Body of pancreas (tissue), 4 donors: Measurements from ENCODE around the gene ERC2. TPM values are rescaled to one million over a fixed set of nuclear protein-coding genes. Genes with fewer than 3 reads are reported as not detected.

Experiments
- ATAC-seq: fragments of 150-250 bp; one replicate; pipeline ENCODE4 v1.9.1; 2016
- DNase-seq, 4 donors: peaks; one replicate each; pipeline ENCODE4 v3.0.0-alpha.2; 2019
- H3K27ac ChIP-seq, 4 donors: fragments of 200-600 bp; sonication (generic); 1 replicate in 3 of 4; 2 replicates in 1 of 4; pipeline versions ENCODE4 v1.5.1 to v1.6.1; 2016 to 2019; ENCODE audit warnings: mild to moderate bottlenecking in 1 of 4, mixed read lengths in 1 of 4, moderate library complexity in 1 of 4
- H3K27me3 ChIP-seq, 2 donors: fragments of 200-600 bp; sonication (generic); one replicate each; pipeline ENCODE4 v1.6.0; 2016; ENCODE audit warnings: mild to moderate bottlenecking in 1 of 2
- H3K36me3 ChIP-seq, 2 donors: fragments of 200-600 bp; sonication (generic); replicated peaks in 1 of 2; 2 replicates each; pipeline ENCODE4 v1.5.1; 2016; ENCODE audit warnings: low read depth in 2 of 2; ENCODE audit not compliant: insufficient read depth in 1 of 2
- H3K4me1 ChIP-seq: fragments of 200-600 bp; sonication (generic); one replicate; pipeline ENCODE4 v1.6.0; 2016
- H3K4me3 ChIP-seq, 2 donors: fragments of 200-600 bp; sonication (generic); 1 replicate in 1 of 2; 2 replicates in 1 of 2; pipeline ENCODE4 v1.5.1; 2016 to 2019
- H3K9me3 ChIP-seq, 3 donors: fragments of 200-600 bp; sonication (generic); 1 replicate in 2 of 3; 2 replicates in 1 of 3; pipeline ENCODE4 v1.5.1; 2016
- CTCF ChIP-seq, 7 experiments: fragments of 450-650 bp in 4 of 7; fragments of 200-600 bp in 3 of 7; sonication (generic) in 3 of 7; IDR thresholded peaks; one replicate each; pipeline ENCODE4 v1.5.1; 2016 to 2019; ENCODE audit warnings: antibody characterized with exemption in 7 of 7
- POLR2A ChIP-seq, 3 donors: fragments of 450-650 bp; IDR thresholded peaks; one replicate each; pipeline ENCODE4 v1.6.1; 2016; ENCODE audit warnings: antibody characterized with exemption in 3 of 3, mild to moderate bottlenecking in 2 of 3
- WGBS, 2 donors: methylation state at CpG; one replicate each; pipeline ENCODE4 v1.1.5; 2017; 5-methylcytosine and 5-hydroxymethylcytosine counted together
- intact Hi-C: fragments of 100-400 bp; cut with DNase I; formaldehyde crosslinking; loops from one replicate; pipeline ENCODE4 v1.15.1; 2023
- total RNA-seq, 2 donors: library from RNA; depleted of rRNA; stranded (reverse); fragments of >200 nt; gene quantifications; one replicate each; pipeline ENCODE4 v1.1.0, GENCODE V29; 2016

ERC2 gene
- total RNA-seq, 2 donors from 2014 or later, result 4.0 to 4.7 TPM

- 67 to 70% methylated on average over 3 of the region's 3 CpGs for WGBS, 2 donors
- Histone ChIP-seq H3K27me3 (no peaks in the 10 kb centered on the region), H3K4me3 (no peak overlapping the region), H3K4me1 (peaks cover 38% of the 10 kb centered on the region), H3K9me3 (no peaks in the 10 kb centered on the region), H3K27ac (no peak overlapping the region), H3K36me3 (no peaks in the 10 kb centered on the region)
- intact Hi-C loops, result no loop called here
- TF ChIP-seq POLR2A (IDR thresholded peaks at IDR 0.05), result no peak
- TF ChIP-seq CTCF (IDR thresholded peaks at IDR 0.05), result no peak
- DNase-seq (no peak), ATAC-seq (no peak)
Observed at GRCh38 chr3:55525436-55525835, 942.8 kb downstream of the ERC2 start.

- 62 to 71% methylated on average over 4 of the region's 4 CpGs for WGBS, 2 donors
- no peaks in the 10 kb centered on the region for H3K9me3 ChIP-seq
- no peaks in the 10 kb centered on the region for H3K36me3 ChIP-seq
- TF ChIP-seq CTCF (IDR thresholded peaks at IDR 0.05) (no peak), POLR2A (IDR thresholded peaks at IDR 0.05) (no peak)
- H3K4me3 ChIP-seq, result no peak overlapping the region
- no peak for DNase-seq
- no peak for ATAC-seq
- H3K27ac ChIP-seq, result no peak overlapping the region
- H3K4me1 ChIP-seq, result peaks cover 38% of the 10 kb centered on the region
- no peaks in the 10 kb centered on the region for H3K27me3 ChIP-seq
- intact Hi-C loops, result no loop called here
Observed at GRCh38 chr3:55524565-55525244, 943.6 kb downstream of the ERC2 start.

GRCh38 chr3:55523471-55523870, 944.8 kb downstream of the ERC2 start:
- no peaks in the 10 kb centered on the region for H3K27me3 ChIP-seq
- 87 to 98% methylated on average over 2 of the region's 2 CpGs for WGBS, 2 donors
- H3K4me1 ChIP-seq, result peaks cover 38% of the 10 kb centered on the region
- intact Hi-C loops, result no loop called here
- ATAC-seq (no peak), DNase-seq (no peak)
- H3K4me3 ChIP-seq, result no peak overlapping the region
- no peaks in the 10 kb centered on the region for H3K36me3 ChIP-seq
- no peak overlapping the region for H3K27ac ChIP-seq
- H3K9me3 ChIP-seq, result no peaks in the 10 kb centered on the region
- no peak for TF ChIP-seq CTCF (IDR thresholded peaks at IDR 0.05)
- TF ChIP-seq POLR2A (IDR thresholded peaks at IDR 0.05), result no peak

- no peaks in the 10 kb centered on the region for H3K9me3 ChIP-seq
- TF ChIP-seq CTCF (IDR thresholded peaks at IDR 0.05) (no peak), POLR2A (IDR thresholded peaks at IDR 0.05) (no peak)
- H3K36me3 ChIP-seq, result no peaks in the 10 kb centered on the region
- intact Hi-C loops, result no loop called here
- no peak for DNase-seq
- 77 to 85% methylated on average over 6 of the region's 6 CpGs for WGBS, 2 donors
- no peaks in the 10 kb centered on the region for H3K27me3 ChIP-seq
- peaks cover 29% of the 10 kb centered on the region for H3K4me1 ChIP-seq
- no peak for ATAC-seq
- no peak overlapping the region for H3K27ac ChIP-seq
- H3K4me3 ChIP-seq, result no peak overlapping the region
Observed at GRCh38 chr3:55521738-55522421, 946.4 kb downstream of the ERC2 start.
